HepG2 (cell line): Measurements from ENCODE around the gene VAX1. TPM values are rescaled to one million over a fixed set of nuclear protein-coding genes. Genes with fewer than 3 reads are reported as not detected.

Source experiments
- CREB1 ChIP-seq, 2 experiments: fragments of 450-650 bp in 1 of 2; IDR thresholded peaks; 2 replicates each; pipeline ENCODE4 v1.6.1; 2016 to 2017; ENCODE audit warnings: control low read depth in 1 of 2, mild to moderate bottlenecking in 1 of 2, missing compliant biosample characterization in 1 of 2, missing genetic modification characterization in 1 of 2
- ERF ChIP-seq: IDR thresholded peaks from 2 replicates; pipeline ENCODE4 v1.6.1; 2018; ENCODE audit warnings: missing biosample characterization, missing genetic modification reagents
- FOSL1 ChIP-seq: sonication (generic); formaldehyde crosslinking; IDR thresholded peaks from 2 replicates; pipeline ENCODE4 v1.9.0; 2021; ENCODE audit warnings: missing genetic modification reagents, borderline replicate concordance
- HHEX ChIP-seq: IDR thresholded peaks from 2 replicates; pipeline ENCODE4 v1.6.1; 2016; ENCODE audit warnings: control low read depth
- HNRNPLL ChIP-seq: fragments of 200-400 bp; formaldehyde crosslinking; IDR thresholded peaks from 2 replicates; pipeline ENCODE4 v1.6.1; 2017; ENCODE audit warnings: mild to moderate bottlenecking, low read depth, low read length; ENCODE audit not compliant: poor library complexity, severe bottlenecking
- KLF12 ChIP-seq: sonication (generic); formaldehyde crosslinking; IDR thresholded peaks from 2 replicates; pipeline ENCODE4 v1.4.0; 2020; ENCODE audit warnings: missing genetic modification reagents, borderline replicate concordance
- MAZ ChIP-seq, 2 experiments: sonication (generic) in 1 of 2; formaldehyde crosslinking in 1 of 2; IDR thresholded peaks; 2 replicates each; pipeline versions ENCODE4 v1.5.0 to v1.6.1; 2012 to 2020; ENCODE audit warnings: low read depth in 2 of 2, mild to moderate bottlenecking in 2 of 2, borderline replicate concordance in 1 of 2, improper control_type of control experiment in 1 of 2, low read length in 1 of 2, missing genetic modification reagents in 1 of 2, moderate library complexity in 1 of 2
- MXD4 ChIP-seq: IDR thresholded peaks from 2 replicates; pipeline ENCODE4 v1.6.1; 2016; ENCODE audit warnings: mild to moderate bottlenecking, missing biosample characterization, missing genetic modification reagents
- SRSF9 ChIP-seq: fragments of 200-400 bp; formaldehyde crosslinking; IDR thresholded peaks from 2 replicates; pipeline ENCODE4 v1.6.1; 2018; ENCODE audit warnings: borderline replicate concordance, mild to moderate bottlenecking, low read depth, low read length; ENCODE audit not compliant: insufficient read depth, poor library complexity, severe bottlenecking
- ZNF143 ChIP-seq: sonication (generic); formaldehyde crosslinking; IDR thresholded peaks from 2 replicates; pipeline ENCODE4 v1.4.0; 2020; ENCODE audit warnings: missing genetic modification reagents
- ZNF337 ChIP-seq: sonication (generic); formaldehyde crosslinking; IDR thresholded peaks from 2 replicates; pipeline ENCODE4 v1.5.1; 2020; ENCODE audit warnings: missing genetic modification reagents, low read depth, mild to moderate bottlenecking, borderline replicate concordance
- ZNF33A ChIP-seq: sonication (generic); formaldehyde crosslinking; IDR thresholded peaks from 2 replicates; pipeline ENCODE4 v1.5.1; 2020; ENCODE audit warnings: missing genetic modification reagents, mild to moderate bottlenecking, moderate library complexity, borderline replicate concordance
- ZNF530 ChIP-seq: sonication (generic); formaldehyde crosslinking; IDR thresholded peaks from 2 replicates; pipeline ENCODE4 v1.5.0; 2020; ENCODE audit warnings: low read depth, mild to moderate bottlenecking, missing genetic modification reagents
- ZNF782 ChIP-seq: sonication (generic); formaldehyde crosslinking; IDR thresholded peaks from 2 replicates; pipeline ENCODE4 v1.4.0; 2020; ENCODE audit warnings: missing genetic modification reagents, mild to moderate bottlenecking, borderline replicate concordance
- polyA plus RNA-seq, 8 experiments: library from polyadenylated mRNA; depleted of rRNA in 3 of 8; stranded (reverse) in 7 of 8; unstranded in 1 of 8; fragments of >200 nt; fragmentation: Illumina TruSeq in 4 of 8; extraction: Trizol in 4 of 8; gene quantifications; 2 replicates each; pipeline versions ENCODE4 v1.2.1 to v1.2.3, GENCODE V29; 2011 to 2016; ENCODE audit warnings: low read depth in 4 of 8, missing spikeins in 1 of 8, mixed read lengths in 1 of 8; ENCODE audit not compliant: insufficient read depth in 1 of 8
- total RNA-seq, 5 experiments: library from RNA; depleted of rRNA; stranded (reverse); fragments of >200 nt; fragmentation: Illumina TruSeq; extraction: Trizol; gene quantifications; 2 replicates each; pipeline ENCODE4 v1.2.3, GENCODE V29; 2016; ENCODE audit warnings: low read depth in 1 of 5
- TF ChIP-seq, protein P1 (sequence below): sonication (generic); formaldehyde crosslinking; conservative IDR thresholded peaks from 2 replicates; pipeline ENCODE4 v1.5.0; 2020; ENCODE audit warnings: missing genetic modification reagents
- TF ChIP-seq, protein P2 (sequence below): sonication (generic); formaldehyde crosslinking; IDR thresholded peaks from 2 replicates; pipeline ENCODE4 v1.9.0; 2021; ENCODE audit warnings: missing genetic modification reagents, mild to moderate bottlenecking, borderline replicate concordance
- TF ChIP-seq, protein P3 (sequence below): IDR thresholded peaks from 2 replicates; pipeline ENCODE4 v1.6.1; 2016; ENCODE audit warnings: mild to moderate bottlenecking
- TF ChIP-seq, protein P4 (sequence below): IDR thresholded peaks from 2 replicates; pipeline ENCODE4 v1.6.1; 2016; ENCODE audit warnings: control low read depth
- TF ChIP-seq, protein P5 (sequence below): sonication (generic); formaldehyde crosslinking; IDR thresholded peaks from 2 replicates; pipeline ENCODE4 v1.8.1; 2022; ENCODE audit warnings: low read depth, mild to moderate bottlenecking, missing genetic modification reagents

Gene VAX1
- total and polyA plus RNA-seq, 2 of the 13 experiments (the other 11 are each of a cell fraction or from before 2014, with no cell fraction given) = not detected

DNA sequence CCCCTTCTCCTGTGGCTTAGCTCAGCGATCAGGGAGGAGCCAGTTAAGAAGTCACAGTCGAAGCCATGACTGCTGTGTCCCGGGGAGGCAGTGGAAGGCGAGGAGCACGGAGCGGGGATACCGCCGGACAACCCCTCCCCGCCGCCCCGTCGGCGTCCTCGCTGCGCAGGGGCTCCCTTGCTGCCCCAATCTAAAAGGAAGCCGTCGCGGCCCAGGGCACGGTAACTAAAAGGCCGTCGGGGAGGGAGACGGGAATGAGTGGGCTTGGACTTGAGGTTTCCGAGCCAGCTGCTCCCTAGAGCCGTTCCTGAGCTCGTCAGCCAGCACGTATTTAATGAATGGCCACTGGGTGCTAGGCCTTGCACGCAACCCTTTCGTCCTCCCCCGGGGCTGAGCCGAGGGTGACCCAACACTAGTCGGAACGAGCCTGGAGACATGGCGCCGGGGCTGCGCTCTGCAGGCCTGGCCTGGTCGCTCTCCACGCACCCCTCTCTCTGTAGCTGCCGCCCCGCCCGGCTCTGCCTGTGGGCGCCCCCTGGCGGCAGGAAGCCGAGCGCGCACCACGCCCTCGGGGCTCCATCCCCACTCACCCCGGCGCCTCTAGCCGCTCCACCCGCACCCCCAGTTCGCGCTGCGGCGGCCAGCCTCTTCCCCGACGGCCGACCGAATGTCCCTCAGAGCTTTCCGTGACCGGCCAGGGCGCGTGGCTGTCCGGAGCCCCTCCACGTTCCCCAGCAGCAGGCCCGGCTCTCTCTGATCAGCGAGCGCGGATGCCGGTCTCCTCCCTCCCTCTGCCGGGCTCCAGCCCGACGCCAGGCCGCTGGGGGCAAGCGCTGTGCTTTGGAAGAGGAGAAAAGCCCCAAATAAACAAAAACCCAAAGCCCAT lies 30.0 kb upstream of the VAX1 start (continued):
- TF ChIP-seq ZNF530 (CRISPR knock-in tag) = no peak
- TF ChIP-seq FOSL1 (CRISPR knock-in tag) = no peak
- peak; percentile 91 for TF ChIP-seq KLF12 (CRISPR knock-in tag)
- TF ChIP-seq, protein P1, sequence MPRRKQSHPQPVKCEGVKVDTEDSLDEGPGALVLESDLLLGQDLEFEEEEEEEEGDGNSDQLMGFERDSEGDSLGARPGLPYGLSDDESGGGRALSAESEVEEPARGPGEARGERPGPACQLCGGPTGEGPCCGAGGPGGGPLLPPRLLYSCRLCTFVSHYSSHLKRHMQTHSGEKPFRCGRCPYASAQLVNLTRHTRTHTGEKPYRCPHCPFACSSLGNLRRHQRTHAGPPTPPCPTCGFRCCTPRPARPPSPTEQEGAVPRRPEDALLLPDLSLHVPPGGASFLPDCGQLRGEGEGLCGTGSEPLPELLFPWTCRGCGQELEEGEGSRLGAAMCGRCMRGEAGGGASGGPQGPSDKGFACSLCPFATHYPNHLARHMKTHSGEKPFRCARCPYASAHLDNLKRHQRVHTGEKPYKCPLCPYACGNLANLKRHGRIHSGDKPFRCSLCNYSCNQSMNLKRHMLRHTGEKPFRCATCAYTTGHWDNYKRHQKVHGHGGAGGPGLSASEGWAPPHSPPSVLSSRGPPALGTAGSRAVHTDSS = no peak
- no peak for TF ChIP-seq HHEX (CRISPR knock-in tag)
- TF ChIP-seq MXD4 (CRISPR knock-in tag) = no peak
- TF ChIP-seq ERF (CRISPR knock-in tag) = no peak
- TF ChIP-seq SRSF9 = no peak
- no peak for TF ChIP-seq ZNF337 (CRISPR knock-in tag)
- no peak for TF ChIP-seq ZNF33A
- no peak for TF ChIP-seq ZNF143 (CRISPR knock-in tag)
- TF ChIP-seq, protein P2, sequence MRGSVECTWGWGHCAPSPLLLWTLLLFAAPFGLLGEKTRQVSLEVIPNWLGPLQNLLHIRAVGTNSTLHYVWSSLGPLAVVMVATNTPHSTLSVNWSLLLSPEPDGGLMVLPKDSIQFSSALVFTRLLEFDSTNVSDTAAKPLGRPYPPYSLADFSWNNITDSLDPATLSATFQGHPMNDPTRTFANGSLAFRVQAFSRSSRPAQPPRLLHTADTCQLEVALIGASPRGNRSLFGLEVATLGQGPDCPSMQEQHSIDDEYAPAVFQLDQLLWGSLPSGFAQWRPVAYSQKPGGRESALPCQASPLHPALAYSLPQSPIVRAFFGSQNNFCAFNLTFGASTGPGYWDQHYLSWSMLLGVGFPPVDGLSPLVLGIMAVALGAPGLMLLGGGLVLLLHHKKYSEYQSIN (CRISPR knock-in tag) = no peak
- TF ChIP-seq CREB1 (IDR thresholded peaks at IDR 0.05) = no peak
- TF ChIP-seq CREB1 (CRISPR knock-in tag; IDR thresholded peaks at IDR 0.05) = no peak
- TF ChIP-seq, protein P3, sequence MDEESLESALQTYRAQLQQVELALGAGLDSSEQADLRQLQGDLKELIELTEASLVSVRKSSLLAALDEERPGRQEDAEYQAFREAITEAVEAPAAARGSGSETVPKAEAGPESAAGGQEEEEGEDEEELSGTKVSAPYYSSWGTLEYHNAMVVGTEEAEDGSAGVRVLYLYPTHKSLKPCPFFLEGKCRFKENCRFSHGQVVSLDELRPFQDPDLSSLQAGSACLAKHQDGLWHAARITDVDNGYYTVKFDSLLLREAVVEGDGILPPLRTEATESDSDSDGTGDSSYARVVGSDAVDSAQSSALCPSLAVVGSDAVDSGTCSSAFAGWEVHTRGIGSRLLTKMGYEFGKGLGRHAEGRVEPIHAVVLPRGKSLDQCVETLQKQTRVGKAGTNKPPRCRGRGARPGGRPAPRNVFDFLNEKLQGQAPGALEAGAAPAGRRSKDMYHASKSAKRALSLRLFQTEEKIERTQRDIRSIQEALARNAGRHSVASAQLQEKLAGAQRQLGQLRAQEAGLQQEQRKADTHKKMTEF (CRISPR knock-in tag) = peak; percentile 22; the same call in 1 of the 2 replicates
- TF ChIP-seq MAZ (IDR thresholded peaks at IDR 0.05; ENCODE audit: borderline replicate concordance, low read depth, low read length) = peak; percentile 70; the same call in 1 of the 2 replicates
- peak; percentile 71 for TF ChIP-seq MAZ (CRISPR knock-in tag; IDR thresholded peaks at IDR 0.05; ENCODE audit: low read depth)
- TF ChIP-seq, protein P4, sequence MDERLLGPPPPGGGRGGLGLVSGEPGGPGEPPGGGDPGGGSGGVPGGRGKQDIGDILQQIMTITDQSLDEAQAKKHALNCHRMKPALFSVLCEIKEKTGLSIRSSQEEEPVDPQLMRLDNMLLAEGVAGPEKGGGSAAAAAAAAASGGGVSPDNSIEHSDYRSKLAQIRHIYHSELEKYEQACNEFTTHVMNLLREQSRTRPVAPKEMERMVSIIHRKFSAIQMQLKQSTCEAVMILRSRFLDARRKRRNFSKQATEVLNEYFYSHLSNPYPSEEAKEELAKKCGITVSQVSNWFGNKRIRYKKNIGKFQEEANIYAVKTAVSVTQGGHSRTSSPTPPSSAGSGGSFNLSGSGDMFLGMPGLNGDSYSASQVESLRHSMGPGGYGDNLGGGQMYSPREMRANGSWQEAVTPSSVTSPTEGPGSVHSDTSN (CRISPR knock-in tag) = no peak
- TF ChIP-seq, protein P5, sequence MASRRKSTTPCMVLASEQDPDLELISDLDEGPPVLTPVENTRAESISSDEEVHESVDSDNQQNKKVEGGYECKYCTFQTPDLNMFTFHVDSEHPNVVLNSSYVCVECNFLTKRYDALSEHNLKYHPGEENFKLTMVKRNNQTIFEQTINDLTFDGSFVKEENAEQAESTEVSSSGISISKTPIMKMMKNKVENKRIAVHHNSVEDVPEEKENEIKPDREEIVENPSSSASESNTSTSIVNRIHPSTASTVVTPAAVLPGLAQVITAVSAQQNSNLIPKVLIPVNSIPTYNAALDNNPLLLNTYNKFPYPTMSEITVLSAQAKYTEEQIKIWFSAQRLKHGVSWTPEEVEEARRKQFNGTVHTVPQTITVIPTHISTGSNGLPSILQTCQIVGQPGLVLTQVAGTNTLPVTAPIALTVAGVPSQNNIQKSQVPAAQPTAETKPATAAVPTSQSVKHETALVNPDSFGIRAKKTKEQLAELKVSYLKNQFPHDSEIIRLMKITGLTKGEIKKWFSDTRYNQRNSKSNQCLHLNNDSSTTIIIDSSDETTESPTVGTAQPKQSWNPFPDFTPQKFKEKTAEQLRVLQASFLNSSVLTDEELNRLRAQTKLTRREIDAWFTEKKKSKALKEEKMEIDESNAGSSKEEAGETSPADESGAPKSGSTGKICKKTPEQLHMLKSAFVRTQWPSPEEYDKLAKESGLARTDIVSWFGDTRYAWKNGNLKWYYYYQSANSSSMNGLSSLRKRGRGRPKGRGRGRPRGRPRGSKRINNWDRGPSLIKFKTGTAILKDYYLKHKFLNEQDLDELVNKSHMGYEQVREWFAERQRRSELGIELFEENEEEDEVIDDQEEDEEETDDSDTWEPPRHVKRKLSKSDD (CRISPR knock-in tag) = no peak
- peak; percentile 40 for TF ChIP-seq HNRNPLL
- TF ChIP-seq ZNF782 = no peak
